ENCODE data around the gene SATB2.

Gene SATB2

GRCh38 chr2:199457147-199458008, at the start of gene SATB2:
SATB2 (minus strand) TSS chr2:199457939; CDS start chr2:199456037, 1,902 bp downstream.
- no peak for DNase-seq

GRCh38 chr2:199505755-199506403, 48.1 kb upstream of the SATB2 start:
- DNase-seq, result no peak

- no peak for DNase-seq
Observed at GRCh38 chr2:199503148-199503547, 45.4 kb upstream of the SATB2 start.

GRCh38 chr2:199499005-199499404, 41.3 kb upstream of the SATB2 start:
- DNase-seq, result no peak

GRCh38 chr2:199495147-199495546, 37.4 kb upstream of the SATB2 start:
- no peak for DNase-seq

- no peak for DNase-seq
Observed at GRCh38 chr2:199490049-199490448, 32.3 kb upstream of the SATB2 start.

- peak in 1 of 4 experiments; percentile 18 for DNase-seq
Observed at GRCh38 chr2:199488772-199489400, 31.1 kb upstream of the SATB2 start.

GRCh38 chr2:199485732-199486335, 28.1 kb upstream of the SATB2 start:
- DNase-seq, result no peak

GRCh38 chr2:199484927-199485326, 27.2 kb upstream of the SATB2 start:
- no peak for DNase-seq

- no peak for DNase-seq
Observed at GRCh38 chr2:199480966-199481365, 23.2 kb upstream of the SATB2 start.

- DNase-seq, result no peak
Observed at GRCh38 chr2:199477277-199477834, 19.6 kb upstream of the SATB2 start.

GRCh38 chr2:199471443-199472057, 13.8 kb upstream of the SATB2 start:
- no peak for DNase-seq

GRCh38 chr2:199470672-199471442, 13.1 kb upstream of the SATB2 start:
- DNase-seq, result no peak

GRCh38 chr2:199470361-199470671, 12.6 kb upstream of the SATB2 start:
- no peak for DNase-seq

- no peak for DNase-seq
Observed at GRCh38 chr2:199469514-199470360, 12.0 kb upstream of the SATB2 start.

GRCh38 chr2:199468561-199469513, 11.1 kb upstream of the SATB2 start:
- no peak for DNase-seq

GRCh38 chr2:199467066-199467822, 9.5 kb upstream of the SATB2 start:
- DNase-seq, result no peak

GRCh38 chr2:199466692-199467065, 8.9 kb upstream of the SATB2 start:
- no peak for DNase-seq

All from activated CD4-positive, CD25-positive, alpha-beta regulatory T cell (primary cell).